ENCODE measurements around the gene TMEM8B. TPM values are rescaled to one million over a fixed set of nuclear protein-coding genes. Genes with fewer than 3 reads are reported as not detected.
"Not testable (repeated sequence)": the region's sequence is repeated elsewhere in the genome, so short reads cannot be mapped to it uniquely, and the experiment has no call there.

TMEM8B gene
- polyA plus RNA-seq, 1 donor from 2014 or later, result 12.7 TPM

DNA sequence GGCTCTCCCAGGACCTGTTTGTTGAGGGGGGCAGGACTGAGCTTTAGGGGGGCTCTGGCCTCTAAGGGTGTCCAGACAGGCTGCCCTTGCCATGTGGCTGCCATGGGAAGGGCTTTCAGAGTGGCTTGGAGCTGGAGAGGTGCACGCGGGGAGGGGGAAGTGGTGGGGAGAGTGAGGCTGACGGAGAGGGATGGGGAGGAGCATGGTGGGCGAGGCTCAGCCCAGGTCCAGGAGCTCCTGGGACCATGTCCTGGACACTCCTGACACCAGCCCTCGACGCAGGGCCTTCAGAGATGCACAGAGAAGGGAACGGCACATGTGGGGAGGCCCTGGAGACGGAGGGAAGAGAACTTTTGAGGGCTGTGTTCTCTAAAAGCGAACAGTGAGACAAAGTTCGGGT is 82.7 kb downstream of the TMEM8B start:
- H3K27me3 ChIP-seq (ENCODE audit: insufficient read depth, low read depth, low read length), result no peaks in the 10 kb centered on the region
- H3K79me2 ChIP-seq (replicated peaks; ENCODE audit: insufficient read depth, low read length), result no peaks in the 10 kb centered on the region
- H3K36me3 ChIP-seq (ENCODE audit: insufficient read depth, low read length), result no peaks in the 10 kb centered on the region
- H3K9ac ChIP-seq (ENCODE audit: low read length), result no peak overlapping the region
- H4K20me1 ChIP-seq (ENCODE audit: insufficient read depth), result no peaks in the 10 kb centered on the region
- no peaks in the 10 kb centered on the region for H3K9me2 ChIP-seq (ENCODE audit: insufficient read depth, low read length)
- no peaks in the 10 kb centered on the region for H3K9me3 ChIP-seq (ENCODE audit: low read length)
- H3F3A ChIP-seq (ENCODE audit: insufficient read depth, low read length, poor library complexity, severe bottlenecking), result no peaks in the 10 kb centered on the region
- no peak overlapping the region for H3K4me3 ChIP-seq (ENCODE audit: low read length)
- TF ChIP-seq EP300 (conservative IDR thresholded peaks at IDR 0.05; ENCODE audit: poor library complexity, severe bottlenecking), result no peak
- TF ChIP-seq POLR2AphosphoS5 (IDR thresholded peaks at IDR 0.05), result no peak
- TF ChIP-seq MXI1 (conservative IDR thresholded peaks at IDR 0.05; ENCODE audit: poor library complexity, severe bottlenecking), result no peak
- no peak for TF ChIP-seq SMC3 (conservative IDR thresholded peaks at IDR 0.05; ENCODE audit: poor library complexity)
- TF ChIP-seq, protein P1, sequence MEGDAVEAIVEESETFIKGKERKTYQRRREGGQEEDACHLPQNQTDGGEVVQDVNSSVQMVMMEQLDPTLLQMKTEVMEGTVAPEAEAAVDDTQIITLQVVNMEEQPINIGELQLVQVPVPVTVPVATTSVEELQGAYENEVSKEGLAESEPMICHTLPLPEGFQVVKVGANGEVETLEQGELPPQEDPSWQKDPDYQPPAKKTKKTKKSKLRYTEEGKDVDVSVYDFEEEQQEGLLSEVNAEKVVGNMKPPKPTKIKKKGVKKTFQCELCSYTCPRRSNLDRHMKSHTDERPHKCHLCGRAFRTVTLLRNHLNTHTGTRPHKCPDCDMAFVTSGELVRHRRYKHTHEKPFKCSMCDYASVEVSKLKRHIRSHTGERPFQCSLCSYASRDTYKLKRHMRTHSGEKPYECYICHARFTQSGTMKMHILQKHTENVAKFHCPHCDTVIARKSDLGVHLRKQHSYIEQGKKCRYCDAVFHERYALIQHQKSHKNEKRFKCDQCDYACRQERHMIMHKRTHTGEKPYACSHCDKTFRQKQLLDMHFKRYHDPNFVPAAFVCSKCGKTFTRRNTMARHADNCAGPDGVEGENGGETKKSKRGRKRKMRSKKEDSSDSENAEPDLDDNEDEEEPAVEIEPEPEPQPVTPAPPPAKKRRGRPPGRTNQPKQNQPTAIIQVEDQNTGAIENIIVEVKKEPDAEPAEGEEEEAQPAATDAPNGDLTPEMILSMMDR (IDR thresholded peaks at IDR 0.05; ENCODE audit: poor library complexity, severe bottlenecking), result no peak
- no peak for TF ChIP-seq EZH2 (IDR thresholded peaks at IDR 0.05; ENCODE audit: borderline replicate concordance, insufficient read depth, low read length, poor library complexity, severe bottlenecking)
- TF ChIP-seq TAF1 (IDR thresholded peaks at IDR 0.05; ENCODE audit: low read depth), result no peak
- TF ChIP-seq, protein P2, sequence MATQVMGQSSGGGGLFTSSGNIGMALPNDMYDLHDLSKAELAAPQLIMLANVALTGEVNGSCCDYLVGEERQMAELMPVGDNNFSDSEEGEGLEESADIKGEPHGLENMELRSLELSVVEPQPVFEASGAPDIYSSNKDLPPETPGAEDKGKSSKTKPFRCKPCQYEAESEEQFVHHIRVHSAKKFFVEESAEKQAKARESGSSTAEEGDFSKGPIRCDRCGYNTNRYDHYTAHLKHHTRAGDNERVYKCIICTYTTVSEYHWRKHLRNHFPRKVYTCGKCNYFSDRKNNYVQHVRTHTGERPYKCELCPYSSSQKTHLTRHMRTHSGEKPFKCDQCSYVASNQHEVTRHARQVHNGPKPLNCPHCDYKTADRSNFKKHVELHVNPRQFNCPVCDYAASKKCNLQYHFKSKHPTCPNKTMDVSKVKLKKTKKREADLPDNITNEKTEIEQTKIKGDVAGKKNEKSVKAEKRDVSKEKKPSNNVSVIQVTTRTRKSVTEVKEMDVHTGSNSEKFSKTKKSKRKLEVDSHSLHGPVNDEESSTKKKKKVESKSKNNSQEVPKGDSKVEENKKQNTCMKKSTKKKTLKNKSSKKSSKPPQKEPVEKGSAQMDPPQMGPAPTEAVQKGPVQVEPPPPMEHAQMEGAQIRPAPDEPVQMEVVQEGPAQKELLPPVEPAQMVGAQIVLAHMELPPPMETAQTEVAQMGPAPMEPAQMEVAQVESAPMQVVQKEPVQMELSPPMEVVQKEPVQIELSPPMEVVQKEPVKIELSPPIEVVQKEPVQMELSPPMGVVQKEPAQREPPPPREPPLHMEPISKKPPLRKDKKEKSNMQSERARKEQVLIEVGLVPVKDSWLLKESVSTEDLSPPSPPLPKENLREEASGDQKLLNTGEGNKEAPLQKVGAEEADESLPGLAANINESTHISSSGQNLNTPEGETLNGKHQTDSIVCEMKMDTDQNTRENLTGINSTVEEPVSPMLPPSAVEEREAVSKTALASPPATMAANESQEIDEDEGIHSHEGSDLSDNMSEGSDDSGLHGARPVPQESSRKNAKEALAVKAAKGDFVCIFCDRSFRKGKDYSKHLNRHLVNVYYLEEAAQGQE (IDR thresholded peaks at IDR 0.05; ENCODE audit: borderline replicate concordance), result no peak
- no peak for TF ChIP-seq RAD21 (conservative IDR thresholded peaks at IDR 0.05)
- no peak overlapping the region for H3K27ac ChIP-seq (ENCODE audit: low read length)
- no peak overlapping the region for H3K4me2 ChIP-seq (ENCODE audit: low read length)
- no peak overlapping the region for H2AFZ ChIP-seq (ENCODE audit: low read depth, low read length)

DNA sequence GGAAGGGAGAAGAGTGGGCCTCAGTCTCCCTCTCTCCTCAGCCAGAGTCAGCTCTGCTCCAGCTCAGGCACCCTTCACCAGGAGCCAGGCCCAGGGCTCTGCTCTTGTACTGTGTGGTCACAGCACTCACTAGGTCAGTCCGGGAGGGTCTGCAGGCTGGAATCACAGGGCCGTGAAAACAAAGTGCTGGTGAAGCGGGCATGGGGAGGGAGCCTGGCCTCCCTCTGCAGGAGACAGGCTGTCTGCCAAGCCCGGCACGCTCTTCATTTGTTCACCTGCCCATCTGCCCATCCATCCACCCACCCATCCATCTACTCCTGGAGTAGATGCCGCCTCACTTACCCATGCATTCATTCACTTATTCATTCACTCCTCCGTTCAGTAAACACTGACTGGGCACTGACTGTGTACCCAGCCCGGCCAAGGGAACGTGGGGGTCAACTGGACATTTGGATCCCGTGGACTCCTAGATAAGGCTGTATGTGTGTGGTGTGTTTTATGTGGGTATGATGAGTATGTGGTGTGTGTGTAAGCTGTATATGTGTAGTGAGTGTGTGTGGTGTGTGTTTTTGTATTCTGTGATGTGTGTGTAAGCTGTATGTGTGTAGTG is 83.9 kb downstream of the TMEM8B start:
- H3K9me3 ChIP-seq (ENCODE audit: low read length), result no peaks in the 10 kb centered on the region
- TF ChIP-seq, protein P1 (IDR thresholded peaks at IDR 0.05; ENCODE audit: poor library complexity, severe bottlenecking), result no peak
- TF ChIP-seq EP300 (conservative IDR thresholded peaks at IDR 0.05; ENCODE audit: poor library complexity, severe bottlenecking) (no peak), TAF1 (IDR thresholded peaks at IDR 0.05; ENCODE audit: low read depth) (no peak), EZH2 (IDR thresholded peaks at IDR 0.05; ENCODE audit: borderline replicate concordance, insufficient read depth, low read length, poor library complexity, severe bottlenecking) (no peak), SMC3 (conservative IDR thresholded peaks at IDR 0.05; ENCODE audit: poor library complexity) (no peak), POLR2AphosphoS5 (IDR thresholded peaks at IDR 0.05) (no peak), MXI1 (conservative IDR thresholded peaks at IDR 0.05; ENCODE audit: poor library complexity, severe bottlenecking) (no peak), RAD21 (conservative IDR thresholded peaks at IDR 0.05) (no peak)
- TF ChIP-seq, protein P2 (IDR thresholded peaks at IDR 0.05; ENCODE audit: borderline replicate concordance), result no peak
- H3K79me2 ChIP-seq (replicated peaks; ENCODE audit: insufficient read depth, low read length), result no peaks in the 10 kb centered on the region
- no peak overlapping the region for H2AFZ ChIP-seq (ENCODE audit: low read depth, low read length)
- no peaks in the 10 kb centered on the region for H3K9me2 ChIP-seq (ENCODE audit: insufficient read depth, low read length)
- no peaks in the 10 kb centered on the region for H3F3A ChIP-seq (ENCODE audit: insufficient read depth, low read length, poor library complexity, severe bottlenecking)
- no peaks in the 10 kb centered on the region for H3K27me3 ChIP-seq (ENCODE audit: insufficient read depth, low read depth, low read length)
- no peaks in the 10 kb centered on the region for H4K20me1 ChIP-seq (ENCODE audit: insufficient read depth)
- no peak overlapping the region for H3K27ac ChIP-seq (ENCODE audit: low read length)
- no peak overlapping the region for H3K4me3 ChIP-seq (ENCODE audit: low read length)
- H3K4me2 ChIP-seq (ENCODE audit: low read length), result no peak overlapping the region
- no peaks in the 10 kb centered on the region for H3K36me3 ChIP-seq (ENCODE audit: insufficient read depth, low read length)
- H3K9ac ChIP-seq (ENCODE audit: low read length), result no peak overlapping the region

DNA sequence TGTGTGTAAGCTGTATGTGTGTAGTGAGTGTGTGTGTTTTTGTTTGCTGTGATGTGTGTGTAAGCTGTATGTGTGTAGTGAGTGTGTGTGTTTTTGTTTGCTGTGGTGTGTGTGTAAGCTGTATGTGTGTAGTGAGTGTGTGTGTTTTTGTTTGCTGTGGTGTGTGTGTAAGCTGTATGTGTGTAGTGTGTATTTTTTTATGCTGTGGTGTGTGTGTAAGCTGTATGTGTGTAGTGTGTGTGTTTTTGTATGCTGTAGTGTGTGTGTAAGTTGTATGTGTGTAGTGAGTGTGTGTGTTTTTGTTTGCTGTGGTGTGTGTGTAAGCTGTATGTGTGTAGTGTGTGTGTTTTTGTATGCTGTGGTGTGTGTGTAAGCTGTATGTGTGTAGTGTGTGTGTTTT is 84.4 kb downstream of the TMEM8B start:
- H3K36me3 ChIP-seq (ENCODE audit: insufficient read depth, low read length); H3K9me3 ChIP-seq (ENCODE audit: low read length); H3F3A ChIP-seq (ENCODE audit: insufficient read depth, low read length, poor library complexity, severe bottlenecking); H3K4me2 ChIP-seq (ENCODE audit: low read length); H3K79me2 ChIP-seq (replicated peaks; ENCODE audit: insufficient read depth, low read length); H3K9ac ChIP-seq (ENCODE audit: low read length); H3K27me3 ChIP-seq (ENCODE audit: insufficient read depth, low read depth, low read length); H2AFZ ChIP-seq (ENCODE audit: low read depth, low read length); H3K27ac ChIP-seq (ENCODE audit: low read length); H4K20me1 ChIP-seq (ENCODE audit: insufficient read depth); H3K4me3 ChIP-seq (ENCODE audit: low read length); H3K9me2 ChIP-seq (ENCODE audit: insufficient read depth, low read length): not testable (repeated sequence)
